ENCODE data around the gene ARMC7. TPM values are rescaled to one million over a fixed set of nuclear protein-coding genes. Genes with fewer than 3 reads are reported as not detected.
"Not testable (repeated sequence)": the region's sequence is repeated elsewhere in the genome, so short reads cannot be mapped to it uniquely, and the experiment has no call there.

Gene ARMC7
- total RNA-seq, 1 donor from 2014 or later = 3.2 TPM

DNA sequence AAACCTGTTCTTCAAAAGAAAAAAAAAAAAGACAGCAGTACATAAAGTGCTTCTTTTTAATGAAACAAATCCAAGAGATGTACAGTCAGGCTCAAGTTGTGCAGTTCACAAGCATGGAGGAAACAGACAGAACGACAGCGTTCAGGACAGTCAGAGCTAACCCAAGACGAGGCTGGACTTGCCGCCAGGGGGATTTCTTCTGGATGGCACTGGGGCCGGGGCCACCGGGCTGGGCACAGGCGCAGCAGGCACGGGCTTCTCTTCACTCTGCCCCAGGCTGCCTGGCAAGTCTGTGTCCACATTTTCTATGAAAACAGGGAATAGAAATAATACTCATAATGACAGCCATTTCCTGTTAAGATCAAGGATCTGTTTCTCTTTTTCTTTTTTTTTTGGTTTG is 26.2 kb downstream of the ARMC7 start:
- Histone ChIP-seq H3K27me3 (ENCODE audit: control insufficient read depth, insufficient read depth, low read length) (no peaks in the 10 kb centered on the region), H3K36me3 (ENCODE audit: control insufficient read depth, insufficient read depth, low read length) (no peaks in the 10 kb centered on the region), H3K4me3 (ENCODE audit: low read depth, low read length) (no peak overlapping the region)
- FAIRE-seq (no peak), DNase-seq (ENCODE audit: low read depth) (peak; percentile 59)
- TF ChIP-seq, protein P1, sequence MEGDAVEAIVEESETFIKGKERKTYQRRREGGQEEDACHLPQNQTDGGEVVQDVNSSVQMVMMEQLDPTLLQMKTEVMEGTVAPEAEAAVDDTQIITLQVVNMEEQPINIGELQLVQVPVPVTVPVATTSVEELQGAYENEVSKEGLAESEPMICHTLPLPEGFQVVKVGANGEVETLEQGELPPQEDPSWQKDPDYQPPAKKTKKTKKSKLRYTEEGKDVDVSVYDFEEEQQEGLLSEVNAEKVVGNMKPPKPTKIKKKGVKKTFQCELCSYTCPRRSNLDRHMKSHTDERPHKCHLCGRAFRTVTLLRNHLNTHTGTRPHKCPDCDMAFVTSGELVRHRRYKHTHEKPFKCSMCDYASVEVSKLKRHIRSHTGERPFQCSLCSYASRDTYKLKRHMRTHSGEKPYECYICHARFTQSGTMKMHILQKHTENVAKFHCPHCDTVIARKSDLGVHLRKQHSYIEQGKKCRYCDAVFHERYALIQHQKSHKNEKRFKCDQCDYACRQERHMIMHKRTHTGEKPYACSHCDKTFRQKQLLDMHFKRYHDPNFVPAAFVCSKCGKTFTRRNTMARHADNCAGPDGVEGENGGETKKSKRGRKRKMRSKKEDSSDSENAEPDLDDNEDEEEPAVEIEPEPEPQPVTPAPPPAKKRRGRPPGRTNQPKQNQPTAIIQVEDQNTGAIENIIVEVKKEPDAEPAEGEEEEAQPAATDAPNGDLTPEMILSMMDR (IDR thresholded peaks at IDR 0.05; ENCODE audit: insufficient read depth, low read length, severe bottlenecking) = peak; percentile 70

GRCh38 chr17:75137762-75138161 is 28.0 kb downstream of the ARMC7 start:
- H3K4me3 ChIP-seq (ENCODE audit: low read depth, low read length); FAIRE-seq; H3K27me3 ChIP-seq (ENCODE audit: control insufficient read depth, insufficient read depth, low read length); DNase-seq (ENCODE audit: low read depth); H3K36me3 ChIP-seq (ENCODE audit: control insufficient read depth, insufficient read depth, low read length): not testable (repeated sequence)

DNA sequence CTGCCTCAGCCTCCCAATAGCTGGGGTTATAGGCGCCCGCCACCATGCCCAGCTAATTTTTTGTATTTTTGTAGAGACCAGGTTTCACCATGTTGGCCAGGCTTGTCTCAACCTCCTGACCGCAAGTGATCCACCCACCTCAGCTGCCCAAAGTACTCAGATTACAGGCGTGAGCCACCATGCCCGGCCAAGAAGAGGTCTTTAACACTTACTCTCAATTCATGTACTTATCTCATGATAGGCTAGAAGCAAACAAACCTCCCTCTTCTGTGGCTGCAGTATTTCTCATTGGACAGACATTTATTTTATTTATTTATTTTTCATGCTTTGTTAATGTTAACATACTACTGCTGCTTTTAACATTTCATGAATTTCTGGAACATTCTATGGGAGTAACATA is 28.8 kb downstream of the ARMC7 start:
- no peak for FAIRE-seq
- Histone ChIP-seq H3K4me3 (ENCODE audit: low read depth, low read length) (no peak overlapping the region), H3K27me3 (ENCODE audit: control insufficient read depth, insufficient read depth, low read length) (no peaks in the 10 kb centered on the region), H3K36me3 (ENCODE audit: control insufficient read depth, insufficient read depth, low read length) (peaks cover 5% of the 10 kb centered on the region)
- TF ChIP-seq, protein P1 (IDR thresholded peaks at IDR 0.05; ENCODE audit: insufficient read depth, low read length, severe bottlenecking) = no peak
- peak; percentile 68 for DNase-seq (ENCODE audit: low read depth)

DNA sequence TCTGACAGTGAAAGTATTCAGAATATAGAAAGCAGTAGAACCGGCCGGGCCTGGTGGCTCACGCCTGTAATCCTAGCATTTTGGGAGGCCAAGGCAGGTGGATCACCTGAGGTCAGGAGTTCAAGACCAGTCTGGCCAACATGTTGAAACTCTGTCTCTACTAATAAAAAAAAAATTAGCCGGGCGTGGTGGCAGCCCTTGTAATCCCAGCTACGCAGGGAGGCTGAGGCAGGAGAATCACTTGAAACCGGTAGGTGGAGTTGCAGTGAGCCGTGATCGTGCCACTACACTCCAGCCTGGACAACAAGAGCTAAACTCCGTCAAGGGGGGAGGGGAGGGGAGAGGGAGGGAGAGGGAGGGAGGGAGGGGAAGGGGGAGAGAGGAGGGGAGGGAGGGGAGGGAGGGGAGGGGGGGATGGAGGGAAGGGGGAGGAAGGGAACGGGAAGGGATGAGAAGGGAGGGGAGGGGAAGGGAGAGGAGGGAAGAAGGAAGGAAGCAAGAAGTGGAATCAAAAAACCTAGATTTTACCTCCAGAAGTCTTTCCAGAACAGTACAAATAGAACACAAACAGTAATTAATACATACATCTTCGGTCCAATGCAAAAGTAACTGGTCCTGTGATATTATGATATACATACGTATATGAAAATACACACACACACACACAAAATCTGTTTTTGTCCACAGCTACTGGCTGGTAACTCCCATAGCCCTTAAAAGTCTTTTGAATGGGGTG is 32.6 kb downstream of the ARMC7 start:
- TF ChIP-seq, protein P1 (IDR thresholded peaks at IDR 0.05; ENCODE audit: insufficient read depth, low read length, severe bottlenecking) = no peak
- H3K36me3 ChIP-seq (ENCODE audit: control insufficient read depth, insufficient read depth, low read length) = peaks cover 20% of the 10 kb centered on the region
- no peaks in the 10 kb centered on the region for H3K27me3 ChIP-seq (ENCODE audit: control insufficient read depth, insufficient read depth, low read length)
- FAIRE-seq (no peak), DNase-seq (ENCODE audit: low read depth) (no peak)
- H3K4me3 ChIP-seq (ENCODE audit: low read depth, low read length) = no peak overlapping the region

DNA sequence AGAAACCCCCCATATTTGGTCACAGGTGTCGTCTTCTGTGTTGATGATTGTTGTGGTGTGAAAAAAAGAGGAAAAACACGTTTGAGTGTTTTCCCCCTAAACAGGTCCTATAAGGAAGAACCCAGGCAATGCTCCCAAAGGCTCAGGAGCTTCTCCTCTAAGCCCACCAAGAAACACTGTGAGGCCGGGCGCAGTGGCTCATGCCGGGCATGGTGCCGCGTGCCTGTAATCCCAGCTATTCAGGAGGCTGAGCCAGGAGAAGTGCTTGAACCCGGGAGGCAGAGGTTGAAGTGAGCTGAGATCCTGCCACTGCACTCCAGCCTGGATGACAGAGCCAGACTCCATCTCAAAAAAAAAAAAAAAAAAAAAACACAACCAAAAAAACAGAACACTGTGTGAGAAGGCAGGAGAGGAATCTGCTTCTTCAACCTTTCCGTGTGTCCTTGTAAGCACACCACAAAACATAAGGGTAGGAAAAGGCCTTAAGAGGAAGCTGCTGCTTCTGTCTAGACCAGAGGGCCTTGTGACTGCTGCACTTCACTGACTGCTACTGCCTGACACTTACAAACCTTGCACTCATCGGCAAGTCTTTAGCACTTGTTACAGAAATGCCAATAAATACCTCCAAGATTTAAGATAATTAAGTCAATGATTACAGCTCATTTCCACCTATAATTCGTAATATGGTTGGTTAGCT is 35.2 kb downstream of the ARMC7 start:
- Histone ChIP-seq H3K36me3 (ENCODE audit: control insufficient read depth, insufficient read depth, low read length) (peaks cover 26% of the 10 kb centered on the region), H3K27me3 (ENCODE audit: control insufficient read depth, insufficient read depth, low read length) (no peaks in the 10 kb centered on the region), H3K4me3 (ENCODE audit: low read depth, low read length) (no peak overlapping the region)
- TF ChIP-seq, protein P1 (IDR thresholded peaks at IDR 0.05; ENCODE audit: insufficient read depth, low read length, severe bottlenecking) = no peak
- DNase-seq (ENCODE audit: low read depth) (no peak), FAIRE-seq (no peak)

GRCh38 chr17:75146592-75146991 is 36.8 kb downstream of the ARMC7 start:
- H3K4me3 ChIP-seq (ENCODE audit: low read depth, low read length) = no peak overlapping the region
- peaks cover 25% of the 10 kb centered on the region for H3K36me3 ChIP-seq (ENCODE audit: control insufficient read depth, insufficient read depth, low read length)
- DNase-seq (ENCODE audit: low read depth) (no peak), FAIRE-seq (no peak)
- H3K27me3 ChIP-seq (ENCODE audit: control insufficient read depth, insufficient read depth, low read length) = no peaks in the 10 kb centered on the region
- TF ChIP-seq, protein P1 (IDR thresholded peaks at IDR 0.05; ENCODE audit: insufficient read depth, low read length, severe bottlenecking) = no peak
